22Rv1 (cell line): Measurements from ENCODE around the gene TMEM270.
"Not testable (repeated sequence)": the region's sequence is repeated elsewhere in the genome, so short reads cannot be mapped to it uniquely, and the experiment has no call there.

ENCODE experiments used
- H3K27ac ChIP-seq: fragments of 450-650 bp; 2 replicates; pipeline ENCODE4 v1.5.1; 2017
- ZFX ChIP-seq: fragments of 450-650 bp; IDR thresholded peaks from 2 replicates; pipeline ENCODE4 v1.6.1; 2017; ENCODE audit warnings: antibody characterized with exemption, borderline replicate concordance
- TF ChIP-seq, protein P1 (sequence below): fragments of 450-650 bp; IDR thresholded peaks from 2 replicates; pipeline ENCODE4 v1.5.1; 2017; ENCODE audit warnings: mild to moderate bottlenecking

TMEM270 gene

DNA sequence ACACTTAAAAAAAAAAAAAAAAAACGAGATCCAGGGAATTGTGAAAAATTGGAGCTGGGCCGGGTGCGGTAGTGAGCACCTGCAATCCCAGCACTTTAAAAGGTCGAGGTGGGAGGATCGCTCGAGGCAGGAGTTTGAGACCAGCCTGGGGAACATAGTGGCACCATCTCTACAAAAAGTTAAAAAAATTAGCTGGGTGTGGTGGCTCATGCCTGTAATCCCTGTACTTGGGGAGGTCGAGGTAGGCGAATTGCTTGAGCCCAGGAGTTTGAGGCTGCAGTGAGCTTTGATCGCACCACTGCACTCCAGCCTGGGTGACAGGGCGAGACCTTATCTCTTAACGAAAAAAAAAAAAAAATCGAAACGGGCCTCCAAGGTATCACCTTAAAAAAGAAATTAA lies 28.2 kb upstream of the TMEM270 start:
- TF ChIP-seq, protein P1, sequence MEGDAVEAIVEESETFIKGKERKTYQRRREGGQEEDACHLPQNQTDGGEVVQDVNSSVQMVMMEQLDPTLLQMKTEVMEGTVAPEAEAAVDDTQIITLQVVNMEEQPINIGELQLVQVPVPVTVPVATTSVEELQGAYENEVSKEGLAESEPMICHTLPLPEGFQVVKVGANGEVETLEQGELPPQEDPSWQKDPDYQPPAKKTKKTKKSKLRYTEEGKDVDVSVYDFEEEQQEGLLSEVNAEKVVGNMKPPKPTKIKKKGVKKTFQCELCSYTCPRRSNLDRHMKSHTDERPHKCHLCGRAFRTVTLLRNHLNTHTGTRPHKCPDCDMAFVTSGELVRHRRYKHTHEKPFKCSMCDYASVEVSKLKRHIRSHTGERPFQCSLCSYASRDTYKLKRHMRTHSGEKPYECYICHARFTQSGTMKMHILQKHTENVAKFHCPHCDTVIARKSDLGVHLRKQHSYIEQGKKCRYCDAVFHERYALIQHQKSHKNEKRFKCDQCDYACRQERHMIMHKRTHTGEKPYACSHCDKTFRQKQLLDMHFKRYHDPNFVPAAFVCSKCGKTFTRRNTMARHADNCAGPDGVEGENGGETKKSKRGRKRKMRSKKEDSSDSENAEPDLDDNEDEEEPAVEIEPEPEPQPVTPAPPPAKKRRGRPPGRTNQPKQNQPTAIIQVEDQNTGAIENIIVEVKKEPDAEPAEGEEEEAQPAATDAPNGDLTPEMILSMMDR: no peak
- TF ChIP-seq ZFX: no peak
- H3K27ac ChIP-seq: peak overlapping the region; percentile 100

DNA sequence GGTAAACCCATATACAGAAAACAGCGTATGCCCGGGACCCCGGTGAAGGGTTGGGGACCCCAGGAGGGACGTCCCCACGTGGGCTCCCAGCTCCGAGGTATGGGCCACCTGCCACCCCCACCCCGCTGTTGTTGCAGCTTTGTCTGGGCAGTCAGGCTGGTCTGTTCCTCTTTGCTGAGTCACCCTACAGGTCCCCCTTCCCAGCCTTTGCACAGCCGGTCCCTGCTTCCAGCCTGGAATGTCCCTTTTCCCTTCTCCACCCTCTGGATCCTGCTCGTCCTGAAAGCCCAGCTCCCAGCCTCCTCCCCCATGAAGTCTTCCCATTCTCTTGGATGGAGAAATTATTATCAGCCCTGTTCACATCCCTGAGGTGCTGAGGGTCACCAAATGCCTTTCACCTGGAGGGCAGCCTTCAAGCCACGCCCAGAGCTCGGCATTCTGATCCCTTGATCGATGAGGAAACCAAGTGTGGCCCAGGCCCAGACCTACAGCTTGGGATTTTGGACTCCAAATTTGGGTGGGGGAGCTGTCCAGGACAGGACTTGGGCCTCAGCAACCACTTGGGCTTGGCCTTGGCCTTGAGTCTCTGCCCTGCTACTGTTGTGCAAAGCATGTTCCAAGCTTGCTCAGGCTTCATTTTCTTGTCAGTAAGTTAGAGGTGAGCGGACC lies 27.6 kb upstream of the TMEM270 start:
- peak overlapping the region; percentile 100 for H3K27ac ChIP-seq
- TF ChIP-seq, protein P1: no peak
- TF ChIP-seq ZFX: no peak

- TF ChIP-seq, protein P1: no peak
- TF ChIP-seq ZFX: no peak
These were observed 26.2 kb upstream of the TMEM270 start for GRCh38 chr7:73834626-73835191.

DNA sequence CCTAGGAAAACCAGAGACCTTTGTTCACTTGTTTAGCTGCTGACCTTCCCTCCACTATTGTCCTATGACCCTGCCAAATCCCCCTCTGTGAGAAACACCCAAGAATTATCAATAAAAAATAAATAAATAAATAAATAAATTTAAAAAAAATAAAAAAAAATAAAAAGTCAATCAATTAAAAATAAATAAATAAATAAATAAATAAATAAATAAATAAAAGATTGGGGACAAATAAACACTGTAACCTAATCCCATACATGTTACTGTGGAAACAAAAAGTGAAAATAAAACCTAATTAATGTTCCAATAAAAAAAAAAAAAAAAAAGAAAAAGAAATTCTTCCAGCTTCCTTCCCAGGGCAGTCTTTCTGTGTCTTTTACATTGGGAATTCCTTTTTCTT lies 23.8 kb upstream of the TMEM270 start:
- H3K27ac ChIP-seq: not testable (repeated sequence)

More at GRCh38 chr7:73834626-73835191, 26.2 kb upstream of the TMEM270 start:
- peak overlapping the region; percentile 100; the same call in 1 of the 2 replicates for H3K27ac ChIP-seq

DNA sequence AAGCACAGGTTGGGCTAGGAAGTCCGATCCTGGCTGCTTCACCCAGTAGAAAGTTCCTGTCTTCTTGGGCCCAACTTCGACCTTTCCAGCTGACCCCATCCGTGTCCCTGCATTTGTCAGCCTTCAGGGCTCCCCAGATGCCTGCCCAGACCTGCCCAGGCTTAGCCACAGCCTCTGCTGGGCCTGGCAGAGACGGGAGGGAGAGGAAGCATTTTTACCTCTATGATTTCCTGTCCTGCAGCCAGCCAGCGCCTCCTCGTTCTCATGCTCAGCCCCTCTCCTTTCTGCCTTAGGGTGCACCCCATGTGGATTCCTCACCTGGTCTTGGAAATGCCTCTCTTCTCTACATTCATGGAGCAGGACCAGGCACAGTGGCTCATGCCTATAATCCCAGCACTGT lies 22.3 kb upstream of the TMEM270 start:
- H3K27ac ChIP-seq: no peak overlapping the region
- no peak for TF ChIP-seq ZFX
- TF ChIP-seq, protein P1: no peak

GRCh38 chr7:73839290-73839689 lies 21.7 kb upstream of the TMEM270 start:
- TF ChIP-seq ZFX: no peak
- TF ChIP-seq, protein P1: no peak
- no peak overlapping the region for H3K27ac ChIP-seq

DNA sequence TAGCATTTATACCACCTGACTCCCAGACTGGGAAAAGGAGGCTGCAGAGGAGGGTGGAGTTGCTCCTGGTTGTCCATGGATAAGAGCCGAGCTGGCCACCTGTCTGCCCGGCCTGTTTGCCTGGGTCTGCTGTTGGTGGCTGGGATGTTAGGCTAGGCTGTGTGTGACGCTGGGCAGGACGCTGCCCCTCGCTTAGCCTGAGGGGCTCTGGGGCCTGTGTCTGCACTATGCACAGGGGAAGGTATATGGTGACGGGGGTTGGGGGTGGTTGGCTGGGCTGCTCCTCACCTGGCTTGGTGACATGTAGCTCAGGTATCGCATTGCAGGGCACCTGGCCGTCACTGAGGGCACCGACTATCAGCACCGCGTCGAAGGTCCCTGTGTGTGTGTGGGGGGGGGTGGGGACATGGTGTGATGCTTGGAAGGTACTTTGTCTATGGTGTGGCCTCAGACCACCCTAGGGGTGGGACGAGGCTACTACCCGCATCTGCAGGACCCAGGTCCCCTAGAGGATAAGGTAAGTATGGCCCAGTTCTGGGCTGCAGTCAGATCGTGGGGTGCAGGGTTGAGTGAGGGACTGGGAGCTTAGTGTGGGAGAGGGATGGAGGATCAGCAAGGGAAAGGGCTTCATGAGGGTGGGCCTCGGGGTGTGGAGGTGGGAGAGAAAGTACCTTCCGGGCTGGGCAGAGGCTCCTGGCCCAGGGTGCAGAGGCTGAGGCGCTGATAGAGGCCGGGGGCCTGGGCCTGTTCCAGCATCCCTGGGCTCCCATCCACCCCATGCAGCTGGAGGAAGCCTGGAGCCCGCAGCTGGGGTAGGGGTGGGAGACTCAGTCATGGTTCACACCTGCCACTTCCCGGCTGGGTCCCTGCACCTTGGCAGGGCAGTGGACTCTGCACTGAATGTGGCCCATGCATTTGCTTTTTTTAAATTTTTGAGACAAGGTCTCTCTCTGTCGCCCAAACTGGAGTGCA lies 20.9 kb upstream of the TMEM270 start:
- TF ChIP-seq, protein P1: no peak
- no peak overlapping the region for H3K27ac ChIP-seq
